NT2/D1 (cell line): Measurements from ENCODE around the gene SGCE.

Experiments
- SUZ12 ChIP-seq: IDR thresholded peaks from 2 replicates; pipeline ENCODE4 v1.6.1; 2011; ENCODE audit not compliant: insufficient read length, insufficient read depth; ENCODE audit errors: extremely low read depth
- YY1 ChIP-seq: IDR thresholded peaks from 2 replicates; pipeline ENCODE4 v1.6.1; 2011; ENCODE audit not compliant: insufficient read length, insufficient read depth
- ZNF274 ChIP-seq: IDR thresholded peaks from 2 replicates; pipeline ENCODE4 v1.6.1; 2011; ENCODE audit warnings: mild to moderate bottlenecking, low read depth, low read length

DNA sequence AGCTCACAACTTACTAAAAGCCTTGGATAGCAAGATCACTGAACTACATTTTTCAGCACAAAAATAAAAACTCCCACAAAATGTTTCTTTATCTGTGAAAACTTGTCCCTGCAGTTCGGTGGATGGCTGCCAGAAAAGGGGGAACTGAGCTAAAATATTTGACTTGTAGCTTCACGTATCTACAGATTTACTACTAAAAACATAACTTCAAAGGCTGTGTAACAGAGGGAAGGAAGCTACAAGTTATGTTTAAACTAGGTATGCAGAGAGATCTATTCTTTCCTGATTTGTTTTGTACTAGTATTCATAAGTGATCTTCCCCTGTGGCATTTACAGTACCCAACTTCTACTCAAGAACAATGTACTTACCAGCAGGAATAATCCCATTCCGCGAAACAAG, 25.1 kb downstream of the SGCE start:
- TF ChIP-seq SUZ12 (no peak), YY1 (no peak), ZNF274 (no peak)
